Measurements from ENCODE around the gene SGSM2. TPM values are rescaled to one million over a fixed set of nuclear protein-coding genes. Genes with fewer than 3 reads are reported as not detected.

The SGSM2 gene

GRCh38 chr17:2427910-2428309 is 90.6 kb downstream of the SGSM2 start:
- H2BK5ac ChIP-seq (ENCODE audit: low read length) = no peak overlapping the region
- no peak overlapping the region for H3K4me2 ChIP-seq (ENCODE audit: low read length)
- no peak overlapping the region for H3K27ac ChIP-seq (ENCODE audit: low read depth, low read length)
- H3K27me3 ChIP-seq (ENCODE audit: insufficient read depth, low read length, poor library complexity) = no peaks in the 10 kb centered on the region
- no CpG with 5 or more reads among the region's 1 CpG for WGBS (ENCODE audit: extremely low coverage, insufficient coverage, low lambda C conversion rate)
- no peak overlapping the region for H3K23ac ChIP-seq (ENCODE audit: low read length)
- H4K8ac ChIP-seq (ENCODE audit: low read depth, low read length) = no peak overlapping the region
- H3K79me2 ChIP-seq (ENCODE audit: control insufficient read depth, insufficient read depth, low read length) = no peaks in the 10 kb centered on the region
- H3K56ac ChIP-seq (ENCODE audit: low read length) = no peak overlapping the region
- no peaks in the 10 kb centered on the region for H3K36me3 ChIP-seq (ENCODE audit: control insufficient read depth, insufficient read depth, low read length)
- no peaks in the 10 kb centered on the region for H3K4me1 ChIP-seq (ENCODE audit: control insufficient read depth, low read depth, low read length)
- no peak overlapping the region for H4K5ac ChIP-seq (ENCODE audit: low read length)
- DNase-seq = no peak
- H3K79me1 ChIP-seq (ENCODE audit: low read length) = peaks cover under 1% of the 10 kb centered on the region
- no peak overlapping the region for H2BK15ac ChIP-seq (replicated peaks; ENCODE audit: low read depth)
- no peak overlapping the region for H3K4me3 ChIP-seq (ENCODE audit: low read length)
- no peak overlapping the region for H2BK120ac ChIP-seq (ENCODE audit: low read depth, low read length)
- H3K4ac ChIP-seq (ENCODE audit: low read depth, low read length) = no peak overlapping the region
- H3K9ac ChIP-seq (ENCODE audit: low read length) = no peak overlapping the region
- H3K18ac ChIP-seq (ENCODE audit: low read length) = no peak overlapping the region
- H2AK5ac ChIP-seq (ENCODE audit: low read length) = no peak overlapping the region

Small RNA genes within 50 kb of the gene (small RNA-seq; reads per million reads assigned to genes)
- gene AC006435.3 (ENCODE audit: insufficient read depth) (not detected), gene AC006435.4 (ENCODE audit: insufficient read depth) (not detected), gene SNORD91A (ENCODE audit: insufficient read depth) (330 reads per million, percentile 98 among the genes with 10 or more reads in this experiment), gene SNORD91B (ENCODE audit: insufficient read depth) (122 reads per million, percentile 96 among the genes with 10 or more reads in this experiment)
